K562 (cell line): ENCODE measurements around the gene CSE1L.

Experiments used
- CEBPB ChIP-seq: fragments of 450-650 bp; IDR thresholded peaks from 2 replicates; pipeline ENCODE4 v1.6.1; 2016; ENCODE audit warnings: missing genetic modification characterization, missing compliant biosample characterization
- CHD1 ChIP-seq: fragments of 200-600 bp; sonication (generic); IDR thresholded peaks from one replicate; pipeline ENCODE4 v1.6.1; 2012; ENCODE audit warnings: mild to moderate bottlenecking, moderate library complexity, low read length, inconsistent platforms
- HDAC6 ChIP-seq: IDR thresholded peaks from 2 replicates; pipeline ENCODE4 v1.6.1; 2012; ENCODE audit warnings: low read depth, mild to moderate bottlenecking, control low read depth, inconsistent platforms, low read length, moderate library complexity
- ILK ChIP-seq: fragments of 450-650 bp; IDR thresholded peaks from 2 replicates; pipeline ENCODE4 v1.6.1; 2016; ENCODE audit warnings: missing genetic modification characterization, low read depth, mild to moderate bottlenecking, missing compliant biosample characterization, moderate library complexity, borderline replicate concordance
- POLR2A ChIP-seq: fragments of 450-650 bp; conservative IDR thresholded peaks from 2 replicates; pipeline ENCODE4 v1.6.1; 2016
- SAP30 ChIP-seq: fragments of 200-600 bp; sonication (generic); IDR thresholded peaks from 2 replicates; pipeline ENCODE4 v1.6.1; 2012; ENCODE audit warnings: borderline replicate concordance, low read depth, mild to moderate bottlenecking, moderate library complexity, low read length, control low read depth, inconsistent platforms; ENCODE audit not compliant: insufficient read depth, poor library complexity, severe bottlenecking
- SMARCC2 ChIP-seq: fragments of 450-650 bp; IDR thresholded peaks from 2 replicates; pipeline ENCODE4 v1.6.1; 2017; ENCODE audit warnings: antibody characterized with exemption, moderate library complexity, mild to moderate bottlenecking, low read depth
- SP1 ChIP-seq: sonication (generic); formaldehyde crosslinking; IDR thresholded peaks from 2 replicates; pipeline ENCODE4 v1.8.1; 2022; ENCODE audit warnings: mild to moderate bottlenecking, missing genetic modification reagents
- SREBF1 ChIP-seq: fragments of 150-350 bp; IDR thresholded peaks from 2 replicates; pipeline ENCODE4 v1.6.1; 2014; ENCODE audit warnings: antibody characterized with exemption, low read depth, low read length, borderline replicate concordance
- ZNF384 ChIP-seq: IDR thresholded peaks from 2 replicates; pipeline ENCODE4 v1.6.1; 2012; ENCODE audit warnings: low read depth, low read length, improper control_type of control experiment
- TF ChIP-seq, protein P1 (sequence below): fragments of 250-450 bp; sonication (Bioruptor Pico); IDR thresholded peaks from 2 replicates; pipeline ENCODE4 v1.8.0; 2022; ENCODE audit warnings: inconsistent platforms

DNA sequence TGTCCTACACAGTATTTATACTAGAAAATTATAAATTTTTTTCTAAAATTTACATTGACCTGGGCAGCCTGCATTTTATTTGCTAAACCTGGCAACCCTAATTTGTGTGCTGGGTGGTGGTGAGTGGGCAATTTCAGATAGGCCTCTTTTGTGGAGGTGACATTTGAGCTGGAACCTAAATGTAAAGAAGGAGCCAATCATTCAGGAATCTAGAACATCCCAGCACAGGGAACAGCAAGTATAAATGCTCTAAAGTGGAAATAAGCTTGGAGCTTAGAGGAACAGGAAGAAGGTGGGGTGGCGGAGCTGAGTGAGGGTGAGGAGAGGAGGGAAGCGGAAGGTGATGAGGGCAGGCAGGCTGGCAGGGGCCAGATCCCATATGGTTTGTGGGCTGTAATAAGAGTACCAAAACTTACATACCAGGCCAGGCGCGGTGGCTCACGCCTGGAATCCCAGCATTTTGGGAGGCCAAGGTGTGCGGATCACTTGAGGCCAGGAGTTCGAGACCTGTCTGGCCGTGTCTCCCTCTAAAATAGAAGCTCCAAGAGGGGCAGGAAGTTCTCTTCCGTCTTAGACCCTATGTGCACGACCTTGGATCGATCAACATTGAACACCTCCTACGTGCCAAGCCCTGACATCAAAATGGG, 549 bp upstream of the CSE1L start:
- TF ChIP-seq CEBPB (tag) (no peak), POLR2A (no peak), SMARCC2 (no peak), SP1 (CRISPR knock-in tag) (no peak), SAP30 (no peak), CHD1 (no peak), ZNF384 (no peak), SREBF1 (no peak), ILK (no peak), HDAC6 (no peak)
- TF ChIP-seq, protein P1, sequence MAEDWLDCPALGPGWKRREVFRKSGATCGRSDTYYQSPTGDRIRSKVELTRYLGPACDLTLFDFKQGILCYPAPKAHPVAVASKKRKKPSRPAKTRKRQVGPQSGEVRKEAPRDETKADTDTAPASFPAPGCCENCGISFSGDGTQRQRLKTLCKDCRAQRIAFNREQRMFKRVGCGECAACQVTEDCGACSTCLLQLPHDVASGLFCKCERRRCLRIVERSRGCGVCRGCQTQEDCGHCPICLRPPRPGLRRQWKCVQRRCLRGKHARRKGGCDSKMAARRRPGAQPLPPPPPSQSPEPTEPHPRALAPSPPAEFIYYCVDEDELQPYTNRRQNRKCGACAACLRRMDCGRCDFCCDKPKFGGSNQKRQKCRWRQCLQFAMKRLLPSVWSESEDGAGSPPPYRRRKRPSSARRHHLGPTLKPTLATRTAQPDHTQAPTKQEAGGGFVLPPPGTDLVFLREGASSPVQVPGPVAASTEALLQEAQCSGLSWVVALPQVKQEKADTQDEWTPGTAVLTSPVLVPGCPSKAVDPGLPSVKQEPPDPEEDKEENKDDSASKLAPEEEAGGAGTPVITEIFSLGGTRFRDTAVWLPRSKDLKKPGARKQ (CRISPR knock-in tag), result no peak
